Neural cell (in vitro differentiated cells): ENCODE results near the gene WHAMM. TPM values are rescaled to one million over a fixed set of nuclear protein-coding genes. Genes with fewer than 3 reads are reported as not detected.
"Not testable (repeated sequence)": the region's sequence is repeated elsewhere in the genome, so short reads cannot be mapped to it uniquely, and the experiment has no call there.

Experiments used
- H2AFZ ChIP-seq: fragments of 200-600, 300-800 bp; sonication (generic), shearing (Covaris generic); 2 replicates; pipeline ENCODE4 v1.6.0; 2014; ENCODE audit warnings: low read depth, mild to moderate bottlenecking, antibody characterized with exemption, low read length, moderate library complexity
- H3F3A ChIP-seq: fragments of 200-600 bp; shearing (Covaris generic); 2 replicates; pipeline ENCODE4 v1.6.1; 2016; ENCODE audit warnings: mild to moderate bottlenecking, moderate library complexity, mixed read lengths, antibody characterized with exemption, low read length; ENCODE audit not compliant: insufficient read depth, poor library complexity, severe bottlenecking
- H3K27ac ChIP-seq: fragments of 200-600, 300-800 bp; sonication (generic), shearing (Covaris generic); 2 replicates; pipeline ENCODE4 v1.5.1; 2014; ENCODE audit warnings: mild to moderate bottlenecking, low read length, moderate library complexity
- H3K27me3 ChIP-seq: fragments of 300-800, 200-600 bp; sonication (generic), shearing (Covaris generic); 2 replicates; pipeline ENCODE4 v1.6.0; 2014; ENCODE audit warnings: mild to moderate bottlenecking, low read depth, low read length, moderate library complexity; ENCODE audit not compliant: insufficient read depth
- H3K36me3 ChIP-seq: fragments of 300-800, 200-600 bp; sonication (generic), shearing (Covaris generic); 2 replicates; pipeline ENCODE4 v1.5.1; 2014; ENCODE audit warnings: mild to moderate bottlenecking, antibody characterized with exemption, low read length, moderate library complexity; ENCODE audit not compliant: insufficient read depth
- H3K4me2 ChIP-seq: fragments of 300-800, 200-600 bp; sonication (generic), shearing (Covaris generic); 2 replicates; pipeline ENCODE4 v1.6.0; 2014; ENCODE audit warnings: mild to moderate bottlenecking, low read length
- H3K4me3 ChIP-seq: fragments of 300-800, 200-600 bp; sonication (generic), shearing (Covaris generic); 2 replicates; pipeline ENCODE4 v1.5.1; 2014; ENCODE audit warnings: mild to moderate bottlenecking, low read length, moderate library complexity
- H3K79me2 ChIP-seq: fragments of 200-600 bp; shearing (Covaris generic); replicated peaks from 2 replicates; pipeline ENCODE4 v1.6.0; 2014; ENCODE audit warnings: mild to moderate bottlenecking, low read length, moderate library complexity; ENCODE audit not compliant: insufficient read depth
- H3K9ac ChIP-seq: fragments of 300-800, 200-600 bp; sonication (generic), shearing (Covaris generic); 2 replicates; pipeline ENCODE4 v1.6.1; 2016; ENCODE audit warnings: mild to moderate bottlenecking, low read length, mixed read lengths
- H3K9me2 ChIP-seq: fragments of 200-600 bp; shearing (Covaris generic); 2 replicates; pipeline ENCODE4 v1.6.1; 2016; ENCODE audit warnings: mild to moderate bottlenecking, low read length, mixed read lengths; ENCODE audit not compliant: insufficient read depth
- H3K9me3 ChIP-seq: fragments of 200-600, 300-800 bp; sonication (generic), shearing (Covaris generic); 2 replicates; pipeline ENCODE4 v1.6.1; 2016; ENCODE audit warnings: mild to moderate bottlenecking, mixed run types, low read length, moderate library complexity, mixed read lengths
- H4K20me1 ChIP-seq: fragments of 200-600 bp; shearing (Covaris generic); 2 replicates; pipeline ENCODE4 v1.6.1; 2016; ENCODE audit warnings: mild to moderate bottlenecking, mixed run types; ENCODE audit not compliant: insufficient read depth
- CTCF ChIP-seq: fragments of 450-650 bp; IDR thresholded peaks from 2 replicates; pipeline ENCODE4 v1.5.1; 2014; ENCODE audit warnings: antibody characterized with exemption, mild to moderate bottlenecking, moderate library complexity; ENCODE audit not compliant: poor library complexity, severe bottlenecking
- EP300 ChIP-seq: fragments of 450-650 bp; conservative IDR thresholded peaks from 2 replicates; pipeline ENCODE4 v1.6.1; 2014; ENCODE audit warnings: antibody characterized with exemption, mild to moderate bottlenecking, moderate library complexity; ENCODE audit not compliant: poor library complexity, severe bottlenecking
- MXI1 ChIP-seq: fragments of 450-650 bp; conservative IDR thresholded peaks from 2 replicates; pipeline ENCODE4 v1.6.1; 2014; ENCODE audit warnings: antibody characterized with exemption, mild to moderate bottlenecking; ENCODE audit not compliant: poor library complexity, severe bottlenecking
- POLR2AphosphoS5 ChIP-seq: IDR thresholded peaks from 2 replicates; pipeline ENCODE4 v1.6.1; 2012
- RAD21 ChIP-seq: fragments of 450-650 bp; conservative IDR thresholded peaks from 2 replicates; pipeline ENCODE4 v1.6.1; 2014; ENCODE audit warnings: antibody characterized with exemption, mild to moderate bottlenecking, moderate library complexity
- SMC3 ChIP-seq: fragments of 450-650 bp; conservative IDR thresholded peaks from 2 replicates; pipeline ENCODE4 v1.6.1; 2014; ENCODE audit warnings: antibody characterized with exemption, mild to moderate bottlenecking, moderate library complexity; ENCODE audit not compliant: poor library complexity
- TAF1 ChIP-seq: IDR thresholded peaks from 2 replicates; pipeline ENCODE4 v1.6.1; 2012; ENCODE audit warnings: low read depth
- polyA plus RNA-seq: library from polyadenylated mRNA; depleted of rRNA; stranded (reverse); fragments of >200 nt; gene quantifications from 2 replicates; pipeline ENCODE4 v1.2.3, GENCODE V29; 2014
- TF ChIP-seq, protein P1 (sequence below): IDR thresholded peaks from 2 replicates; pipeline ENCODE4 v1.6.1; 2012; ENCODE audit warnings: borderline replicate concordance

The WHAMM gene
- polyA plus RNA-seq, 1 donor from 2014 or later = 2.8 TPM

GRCh38 chr15:82865981-82866380 lies 56.6 kb downstream of the WHAMM start:
- H3K9ac ChIP-seq, H3K27ac ChIP-seq, H2AFZ ChIP-seq, H3K36me3 ChIP-seq, H3K9me2 ChIP-seq, H3K4me3 ChIP-seq, H4K20me1 ChIP-seq, H3K79me2 ChIP-seq, H3K27me3 ChIP-seq, H3K9me3 ChIP-seq, H3F3A ChIP-seq, H3K4me2 ChIP-seq: not testable (repeated sequence)

GRCh38 chr15:82870727-82871320 lies 61.4 kb downstream of the WHAMM start:
- Histone ChIP-seq H3K9ac (no peak overlapping the region), H4K20me1 (no peaks in the 10 kb centered on the region), H3K4me2 (no peak overlapping the region), H3F3A (no peaks in the 10 kb centered on the region), H3K9me2 (no peaks in the 10 kb centered on the region), H3K27ac (no peak overlapping the region), H3K4me3 (no peak overlapping the region), H3K27me3 (no peaks in the 10 kb centered on the region), H3K79me2 (no peaks in the 10 kb centered on the region), H3K36me3 (no peaks in the 10 kb centered on the region), H2AFZ (no peak overlapping the region), H3K9me3 (no peaks in the 10 kb centered on the region)
- peak; percentile 40 for TF ChIP-seq POLR2AphosphoS5
- TF ChIP-seq EP300 = no peak
- TF ChIP-seq TAF1 = no peak

GRCh38 chr15:82871358-82871757 lies 61.9 kb downstream of the WHAMM start:
- Histone ChIP-seq H3K79me2 (no peaks in the 10 kb centered on the region), H3K4me2 (no peak overlapping the region)
- TF ChIP-seq RAD21 (no peak), POLR2AphosphoS5 (no peak), CTCF (no peak), EP300 (no peak), SMC3 (no peak), MXI1 (no peak)
- TF ChIP-seq, protein P1, sequence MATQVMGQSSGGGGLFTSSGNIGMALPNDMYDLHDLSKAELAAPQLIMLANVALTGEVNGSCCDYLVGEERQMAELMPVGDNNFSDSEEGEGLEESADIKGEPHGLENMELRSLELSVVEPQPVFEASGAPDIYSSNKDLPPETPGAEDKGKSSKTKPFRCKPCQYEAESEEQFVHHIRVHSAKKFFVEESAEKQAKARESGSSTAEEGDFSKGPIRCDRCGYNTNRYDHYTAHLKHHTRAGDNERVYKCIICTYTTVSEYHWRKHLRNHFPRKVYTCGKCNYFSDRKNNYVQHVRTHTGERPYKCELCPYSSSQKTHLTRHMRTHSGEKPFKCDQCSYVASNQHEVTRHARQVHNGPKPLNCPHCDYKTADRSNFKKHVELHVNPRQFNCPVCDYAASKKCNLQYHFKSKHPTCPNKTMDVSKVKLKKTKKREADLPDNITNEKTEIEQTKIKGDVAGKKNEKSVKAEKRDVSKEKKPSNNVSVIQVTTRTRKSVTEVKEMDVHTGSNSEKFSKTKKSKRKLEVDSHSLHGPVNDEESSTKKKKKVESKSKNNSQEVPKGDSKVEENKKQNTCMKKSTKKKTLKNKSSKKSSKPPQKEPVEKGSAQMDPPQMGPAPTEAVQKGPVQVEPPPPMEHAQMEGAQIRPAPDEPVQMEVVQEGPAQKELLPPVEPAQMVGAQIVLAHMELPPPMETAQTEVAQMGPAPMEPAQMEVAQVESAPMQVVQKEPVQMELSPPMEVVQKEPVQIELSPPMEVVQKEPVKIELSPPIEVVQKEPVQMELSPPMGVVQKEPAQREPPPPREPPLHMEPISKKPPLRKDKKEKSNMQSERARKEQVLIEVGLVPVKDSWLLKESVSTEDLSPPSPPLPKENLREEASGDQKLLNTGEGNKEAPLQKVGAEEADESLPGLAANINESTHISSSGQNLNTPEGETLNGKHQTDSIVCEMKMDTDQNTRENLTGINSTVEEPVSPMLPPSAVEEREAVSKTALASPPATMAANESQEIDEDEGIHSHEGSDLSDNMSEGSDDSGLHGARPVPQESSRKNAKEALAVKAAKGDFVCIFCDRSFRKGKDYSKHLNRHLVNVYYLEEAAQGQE = peak; percentile 71

More at GRCh38 chr15:82871358-82871757, 61.9 kb downstream of the WHAMM start:
- no peaks in the 10 kb centered on the region for H3F3A ChIP-seq
- H2AFZ ChIP-seq = no peak overlapping the region
- H3K9me3 ChIP-seq = no peaks in the 10 kb centered on the region
- H3K4me3 ChIP-seq = no peak overlapping the region
- no peak overlapping the region for H3K9ac ChIP-seq
- H4K20me1 ChIP-seq = no peaks in the 10 kb centered on the region
- no peak overlapping the region for H3K27ac ChIP-seq
- no peaks in the 10 kb centered on the region for H3K27me3 ChIP-seq
- no peaks in the 10 kb centered on the region for H3K36me3 ChIP-seq
- H3K9me2 ChIP-seq = no peaks in the 10 kb centered on the region
